Pons (tissue), 1 donor: ENCODE results near the gene IL15.
"Not testable (repeated sequence)": the region's sequence is repeated elsewhere in the genome, so short reads cannot be mapped to it uniquely, and the experiment has no call there.

Source experiments
- DNase-seq: peaks from one replicate; pipeline ENCODE4 v3.0.0-alpha.2; 2016; ENCODE audit warnings: low spot score

The IL15 gene

GRCh38 chr4:141705048-141705746 lies 68.8 kb downstream of the IL15 start:
- DNase-seq: no peak

GRCh38 chr4:141705747-141706377 lies 69.5 kb downstream of the IL15 start:
- no peak for DNase-seq

- no peak for DNase-seq
Measured at GRCh38 chr4:141706445-141706844, 70.1 kb downstream of the IL15 start.

GRCh38 chr4:141711211-141711610 lies 74.8 kb downstream of the IL15 start:
- no peak for DNase-seq

GRCh38 chr4:141713185-141713584 lies 76.8 kb downstream of the IL15 start:
- DNase-seq: no peak

GRCh38 chr4:141713771-141714445 lies 77.5 kb downstream of the IL15 start:
- DNase-seq: no peak

- no peak for DNase-seq
Measured at GRCh38 chr4:141719585-141719984, 83.2 kb downstream of the IL15 start.

GRCh38 chr4:141721174-141721573 lies 84.8 kb downstream of the IL15 start:
- no peak for DNase-seq

GRCh38 chr4:141724646-141725045 lies 88.3 kb downstream of the IL15 start:
- no peak for DNase-seq

GRCh38 chr4:141727420-141727819 lies 91.0 kb downstream of the IL15 start:
- no peak for DNase-seq

- DNase-seq: no peak
Measured at GRCh38 chr4:141730805-141731204, 94.4 kb downstream of the IL15 start.

GRCh38 chr4:141731481-141731880 lies 95.1 kb downstream of the IL15 start:
- no peak for DNase-seq

- no peak for DNase-seq
Measured at GRCh38 chr4:141739636-141740035, 103.3 kb downstream of the IL15 start.

GRCh38 chr4:141746026-141746425 lies 109.6 kb downstream of the IL15 start:
- DNase-seq: no peak

- not testable (repeated sequence) for DNase-seq
Measured at GRCh38 chr4:141751806-141752205, 115.4 kb downstream of the IL15 start.

- no peak for DNase-seq
Measured at GRCh38 chr4:141757287-141757686, 120.9 kb downstream of the IL15 start.

- no peak for DNase-seq
Measured at GRCh38 chr4:141759796-141760425, 123.5 kb downstream of the IL15 start.

GRCh38 chr4:141761926-141762325 lies 125.5 kb downstream of the IL15 start:
- no peak for DNase-seq

- no peak for DNase-seq
Measured at GRCh38 chr4:141763374-141763773, 127.0 kb downstream of the IL15 start.

- no peak for DNase-seq
Measured at GRCh38 chr4:141768954-141769353, 132.6 kb downstream of the IL15 start.

GRCh38 chr4:141771889-141772830 lies 135.8 kb downstream of the IL15 start:
- no peak for DNase-seq

- DNase-seq: no peak
Measured at GRCh38 chr4:141772838-141773237, 136.5 kb downstream of the IL15 start.
